Heart left ventricle (tissue), 16 donors: ENCODE measurements around the gene PBX3. TPM values are rescaled to one million over a fixed set of nuclear protein-coding genes. Genes with fewer than 3 reads are reported as not detected.

Experiments
- ATAC-seq, 4 donors: fragments of 200-7000 bp; cut with Tn5 transposase; one replicate each; pipeline ENCODE4 v1.9.1; 2020 to 2022; ENCODE audit warnings: moderate library complexity in 4 of 4, mild to moderate bottlenecking in 3 of 4, moderate number of reproducible peaks in 1 of 4
- DNase-seq, 5 donors: peaks; one replicate each; pipeline ENCODE4 v3.0.0-alpha.2; 2020
- H3K27ac ChIP-seq, 12 donors: fragments of 200-600 bp; sonication (generic) in 4 of 12; one replicate each; pipeline versions ENCODE4 v1.5.0 to v1.8.0; 2016 to 2022; ENCODE audit warnings: mild to moderate bottlenecking in 2 of 12
- H3K27me3 ChIP-seq, 9 donors: fragments of 200-600 bp; sonication (generic) in 2 of 9; one replicate each; pipeline versions ENCODE4 v1.5.1 to v1.8.0; 2016 to 2022; ENCODE audit warnings: mild to moderate bottlenecking in 3 of 9
- H3K36me3 ChIP-seq, 9 donors: fragments of 200-600 bp; sonication (generic) in 2 of 9; one replicate each; pipeline versions ENCODE4 v1.5.0 to v1.8.0; 2018 to 2022; ENCODE audit warnings: mild to moderate bottlenecking in 2 of 9
- H3K4me1 ChIP-seq, 12 donors: fragments of 200-600 bp; sonication (generic) in 4 of 12; one replicate each; pipeline versions ENCODE4 v1.5.0 to v1.8.0; 2016 to 2022; ENCODE audit warnings: mild to moderate bottlenecking in 3 of 12
- H3K4me3 ChIP-seq, 12 donors: fragments of 200-600 bp; sonication (generic) in 4 of 12; one replicate each; pipeline versions ENCODE4 v1.5.0 to v1.8.0; 2017 to 2022; ENCODE audit warnings: mild to moderate bottlenecking in 9 of 12, moderate library complexity in 4 of 12
- H3K9me3 ChIP-seq, 12 donors: fragments of 200-600 bp; sonication (generic) in 4 of 12; one replicate each; pipeline versions ENCODE4 v1.5.0 to v1.8.0; 2016 to 2022; ENCODE audit warnings: mild to moderate bottlenecking in 1 of 12
- POLR2A ChIP-seq, 2 donors: fragments of 450-650 bp; IDR thresholded peaks; one replicate each; pipeline ENCODE4 v1.6.1; 2017; ENCODE audit warnings: antibody characterized with exemption in 2 of 2, mild to moderate bottlenecking in 2 of 2, moderate library complexity in 2 of 2
- WGBS, 4 donors: extraction: QIAGEN DNeasy Blood & Tissue Kit in 2 of 4; methylation state at CpG; one replicate each; pipeline versions ENCODE4 v1.1.5 to v1.1.7; 2013 to 2018; 5-methylcytosine and 5-hydroxymethylcytosine counted together
- intact Hi-C, 10 donors: fragments of 100-400 bp; cut with DNase I; formaldehyde crosslinking; loops; one replicate each; pipeline versions ENCODE4 v1.11.1 to v1.14.2; 2022
- polyA plus RNA-seq, 2 donors: library from polyadenylated mRNA; stranded (reverse); fragments of 200-250 nt; gene quantifications; one replicate each; pipeline ENCODE4 v1.2.3, GENCODE V29; 2013
- total RNA-seq, 9 donors: library from RNA; depleted of rRNA in 2 of 9; stranded (reverse); fragments of >200 nt in 2 of 9; fragmentation: NEBNext Ultra II Directional in 3 of 9; extraction: Animal tissue kit (Norgen Biotek cat#: 25700) in 3 of 9; gene quantifications; one replicate each; pipeline versions ENCODE4 v1.1.0 to v1.2.4, GENCODE V29; 2016 to 2023
- TF ChIP-seq, protein P1 (sequence below), 12 donors: fragments of 200-600 bp; sonication (generic) in 4 of 12; IDR thresholded peaks; one replicate each; pipeline versions ENCODE4 v1.5.0 to v1.8.0; 2018 to 2022; ENCODE audit warnings: antibody characterized with exemption in 12 of 12, mild to moderate bottlenecking in 5 of 12
- donor health status: ischemic (EF 13 %, LVEDD 7.1; RV severe dilation, severe dysfunction).
- donor health status: healthy with polysubstance abuse.
- donor health status: DM: no; HTN: yes; CAD: no.
- donor health status: DM: no; HTN: no; CAD: no.
- donor health status: ischemic (EF 25% LVEDD 6.9; RV normal size, moderate dysfunction).
- donor health status: ischemic (EF 25% LVEDD 5.7; RV mildly dilated, moderate dysfunction).
- donor health status: healthy.
- donor health status: DM: yes; HTN: yes; CAD: no.
- donor health status: ischemic (EF 35%, LVEDD 5.7; RV mildly dilated, moderate dysfunction).
- donor health status: nonischemic (EF 11% LVEDD 7.7; RV severe dilation, severe dysfunction).
- donor health status: DM: yes; HTN: yes; CAD: no.
- donor health status: PGD.
- donor health status: ischemic (EF 29% LVEDD 5.4; RV normal size, mild dysfunction).
- donor health status: nonischemic (EF 23%, LVEDD 6.1; RV moderate dilation, normal function).

PBX3 gene
- total and polyA plus RNA-seq, 11 donors, result 14.8 to 76.1 (median 53.4) TPM

DNA sequence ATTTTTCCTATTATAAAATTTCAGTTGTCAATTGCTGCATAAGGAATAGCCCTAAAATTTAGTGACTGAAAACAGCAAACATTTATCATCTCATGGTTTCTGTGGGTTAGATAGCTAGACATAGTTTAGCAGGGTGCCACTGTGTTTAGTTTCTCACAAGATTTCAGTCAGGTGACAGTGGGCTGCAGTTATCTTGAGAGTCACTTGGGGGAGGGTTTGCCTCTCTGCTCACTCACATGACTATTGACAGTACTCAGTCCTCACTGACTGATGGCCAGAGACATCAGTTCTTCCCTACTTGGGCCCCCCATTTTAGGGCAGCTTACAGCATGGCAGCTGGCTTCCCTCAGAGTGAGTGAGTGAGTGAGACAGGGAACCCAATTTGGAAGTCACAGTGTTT lies 42.0 kb downstream of the PBX3 start:
- ATAC-seq (no peak), DNase-seq (no peak)
- Histone ChIP-seq H3K9me3 (no peaks in the 10 kb centered on the region), H3K4me3 (no peak overlapping the region), H3K36me3 (peaks cover 0 to 7% (median 0%) of the 10 kb centered on the region in 9 donors), H3K27ac (no peak overlapping the region), H3K4me1 (peaks cover 0 to 19% (median 7%) of the 10 kb centered on the region in 12 donors), H3K27me3 (no peaks in the 10 kb centered on the region)
- no peak for TF ChIP-seq POLR2A (IDR thresholded peaks at IDR 0.05)
- TF ChIP-seq, protein P1, sequence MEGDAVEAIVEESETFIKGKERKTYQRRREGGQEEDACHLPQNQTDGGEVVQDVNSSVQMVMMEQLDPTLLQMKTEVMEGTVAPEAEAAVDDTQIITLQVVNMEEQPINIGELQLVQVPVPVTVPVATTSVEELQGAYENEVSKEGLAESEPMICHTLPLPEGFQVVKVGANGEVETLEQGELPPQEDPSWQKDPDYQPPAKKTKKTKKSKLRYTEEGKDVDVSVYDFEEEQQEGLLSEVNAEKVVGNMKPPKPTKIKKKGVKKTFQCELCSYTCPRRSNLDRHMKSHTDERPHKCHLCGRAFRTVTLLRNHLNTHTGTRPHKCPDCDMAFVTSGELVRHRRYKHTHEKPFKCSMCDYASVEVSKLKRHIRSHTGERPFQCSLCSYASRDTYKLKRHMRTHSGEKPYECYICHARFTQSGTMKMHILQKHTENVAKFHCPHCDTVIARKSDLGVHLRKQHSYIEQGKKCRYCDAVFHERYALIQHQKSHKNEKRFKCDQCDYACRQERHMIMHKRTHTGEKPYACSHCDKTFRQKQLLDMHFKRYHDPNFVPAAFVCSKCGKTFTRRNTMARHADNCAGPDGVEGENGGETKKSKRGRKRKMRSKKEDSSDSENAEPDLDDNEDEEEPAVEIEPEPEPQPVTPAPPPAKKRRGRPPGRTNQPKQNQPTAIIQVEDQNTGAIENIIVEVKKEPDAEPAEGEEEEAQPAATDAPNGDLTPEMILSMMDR (IDR thresholded peaks at IDR 0.05), result no peak
- intact Hi-C loops, result no loop called here

DNA sequence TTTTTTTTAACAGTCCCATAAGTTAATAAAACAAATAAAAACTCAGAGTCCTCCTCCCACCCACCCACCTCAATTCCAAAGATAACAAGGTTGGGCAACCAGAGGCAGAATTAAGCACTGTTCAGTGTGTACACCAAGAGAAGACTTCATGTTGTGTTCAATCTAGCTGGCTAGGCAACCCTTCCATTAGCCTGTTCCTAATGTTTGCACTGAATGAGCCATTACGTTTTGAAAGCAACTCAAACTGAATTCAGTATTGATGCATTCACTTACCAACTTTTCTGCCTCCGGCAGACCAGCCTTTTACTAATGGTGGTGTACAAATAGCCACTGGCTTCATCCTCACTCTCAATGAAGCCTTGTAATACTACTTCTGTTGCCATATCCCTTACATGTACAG lies 47.5 kb downstream of the PBX3 start:
- no peak for ATAC-seq
- no peak for DNase-seq
- Histone ChIP-seq H3K9me3 (no peaks in the 10 kb centered on the region), H3K27ac (no peak overlapping the region), H3K27me3 (no peaks in the 10 kb centered on the region), H3K36me3 (peaks cover 0 to 7% (median 0%) of the 10 kb centered on the region in 9 donors), H3K4me3 (no peak overlapping the region), H3K4me1 (peaks cover 0 to 11% (median 3%) of the 10 kb centered on the region in 12 donors)
- TF ChIP-seq POLR2A (IDR thresholded peaks at IDR 0.05), result no peak
- TF ChIP-seq, protein P1 (IDR thresholded peaks at IDR 0.05), result no peak
- intact Hi-C loops, result no loop called here
- WGBS, 4 donors, result 78 to 92% (median 90%) methylated on average over 2 of the region's 2 CpGs

DNA sequence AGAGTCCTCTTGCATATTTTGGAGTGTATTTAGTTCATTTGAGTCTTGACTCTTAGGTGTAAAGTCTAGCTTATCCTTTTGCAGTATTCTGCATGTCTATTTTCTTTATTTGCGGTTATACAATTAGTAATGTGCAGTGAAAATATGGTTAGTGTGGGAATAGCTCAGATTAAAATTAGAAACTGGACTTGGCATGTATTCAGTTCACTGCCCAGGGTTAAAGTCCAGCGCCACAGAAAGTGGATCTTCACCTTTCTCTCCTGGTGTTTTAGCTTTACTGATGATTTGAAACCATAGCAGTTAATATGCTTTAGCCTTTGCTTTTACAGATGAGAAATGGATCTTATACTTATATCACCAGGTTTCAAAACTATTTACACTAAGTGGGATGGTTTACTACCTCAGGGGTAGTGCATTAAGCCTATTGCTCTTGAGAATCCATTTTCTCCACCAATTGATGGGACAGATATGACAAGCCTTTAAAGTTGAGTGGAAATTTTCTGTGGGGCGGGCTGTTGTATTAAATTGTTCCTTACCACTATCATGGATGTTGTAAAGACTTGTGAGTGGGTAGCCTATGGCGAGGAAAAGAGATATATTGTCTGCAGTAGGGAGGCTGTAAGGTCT lies 48.9 kb downstream of the PBX3 start:
- H3K36me3 ChIP-seq, result peaks cover 0 to 5% (median 0%) of the 10 kb centered on the region in 9 donors
- H3K27me3 ChIP-seq, result no peaks in the 10 kb centered on the region
- TF ChIP-seq, protein P1 (IDR thresholded peaks at IDR 0.05), result no peak
- no peak for TF ChIP-seq POLR2A (IDR thresholded peaks at IDR 0.05)
- intact Hi-C loops, result no loop called here
- 74 to 83% (median 80%) methylated on average over 4 of the region's 4 CpGs for WGBS, 4 donors
- H3K4me1 ChIP-seq, result peaks cover 0 to 11% (median 3%) of the 10 kb centered on the region in 12 donors
- no peak overlapping the region for H3K4me3 ChIP-seq
- no peak overlapping the region for H3K27ac ChIP-seq
- H3K9me3 ChIP-seq, result no peaks in the 10 kb centered on the region
- ATAC-seq (no peak), DNase-seq (no peak)

DNA sequence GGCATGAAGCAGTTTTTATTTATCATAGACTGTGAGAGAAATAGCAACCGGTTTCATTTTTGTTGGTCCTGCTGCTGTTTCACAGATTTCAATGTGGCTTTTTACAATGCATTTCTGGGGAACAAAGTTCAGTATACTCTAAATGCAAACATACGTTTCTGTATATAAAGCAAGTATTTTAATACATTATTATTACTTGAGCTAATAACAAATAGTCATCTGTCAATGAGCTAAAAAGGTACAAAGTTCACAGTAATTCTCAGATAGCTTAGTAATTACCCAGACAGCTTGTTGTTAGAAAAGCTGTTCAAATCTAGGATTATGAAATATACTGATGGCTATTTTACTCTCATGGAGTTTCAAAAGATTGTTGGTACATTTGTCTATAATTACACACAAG lies 50.8 kb downstream of the PBX3 start:
- peaks cover 0 to 11% (median 3%) of the 10 kb centered on the region in 12 donors for H3K4me1 ChIP-seq

More for the DNA sequence above, 50.8 kb downstream of the PBX3 start:
- DNase-seq, result no peak
- Histone ChIP-seq H3K9me3 (no peaks in the 10 kb centered on the region), H3K27ac (no peak overlapping the region), H3K27me3 (no peaks in the 10 kb centered on the region), H3K4me3 (no peak overlapping the region), H3K36me3 (peaks cover 0 to 13% (median 0%) of the 10 kb centered on the region in 9 donors)
- no peak for ATAC-seq
- WGBS, 4 donors, result 53 to 72% (median 60%) methylated on average over 2 of the region's 2 CpGs
- intact Hi-C loops, result no loop called here
- TF ChIP-seq, protein P1 (IDR thresholded peaks at IDR 0.05), result no peak
- no peak for TF ChIP-seq POLR2A (IDR thresholded peaks at IDR 0.05)
